ENCODE measurements around the gene CEACAM3. TPM values are rescaled to one million over a fixed set of nuclear protein-coding genes. Genes with fewer than 3 reads are reported as not detected.

The CEACAM3 gene
- total and polyA plus RNA-seq, 2 experiments from 2014 or later: not detected

DNA sequence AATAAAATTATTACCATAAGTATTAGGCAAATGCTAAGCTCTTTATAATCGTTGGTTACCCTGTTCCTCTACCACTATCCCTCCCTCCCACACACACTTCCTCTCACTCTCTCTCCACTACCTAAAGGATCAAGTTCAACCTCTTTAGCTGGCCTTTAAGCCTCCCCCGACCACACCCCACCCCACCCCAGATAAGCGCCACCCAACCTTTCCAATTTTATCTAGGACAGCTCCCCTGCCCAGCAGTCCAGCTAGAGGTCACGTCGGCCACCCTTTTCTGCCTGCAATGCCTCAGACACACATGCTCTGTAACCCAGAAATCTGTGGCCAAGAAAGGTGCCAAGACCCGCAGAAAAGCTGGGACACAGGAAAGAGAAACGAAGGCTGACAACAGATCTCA lies 47.0 kb downstream of the CEACAM3 start:
- H3K27me3 ChIP-seq: peaks cover 3% of the 10 kb centered on the region
- TF ChIP-seq, protein P1, sequence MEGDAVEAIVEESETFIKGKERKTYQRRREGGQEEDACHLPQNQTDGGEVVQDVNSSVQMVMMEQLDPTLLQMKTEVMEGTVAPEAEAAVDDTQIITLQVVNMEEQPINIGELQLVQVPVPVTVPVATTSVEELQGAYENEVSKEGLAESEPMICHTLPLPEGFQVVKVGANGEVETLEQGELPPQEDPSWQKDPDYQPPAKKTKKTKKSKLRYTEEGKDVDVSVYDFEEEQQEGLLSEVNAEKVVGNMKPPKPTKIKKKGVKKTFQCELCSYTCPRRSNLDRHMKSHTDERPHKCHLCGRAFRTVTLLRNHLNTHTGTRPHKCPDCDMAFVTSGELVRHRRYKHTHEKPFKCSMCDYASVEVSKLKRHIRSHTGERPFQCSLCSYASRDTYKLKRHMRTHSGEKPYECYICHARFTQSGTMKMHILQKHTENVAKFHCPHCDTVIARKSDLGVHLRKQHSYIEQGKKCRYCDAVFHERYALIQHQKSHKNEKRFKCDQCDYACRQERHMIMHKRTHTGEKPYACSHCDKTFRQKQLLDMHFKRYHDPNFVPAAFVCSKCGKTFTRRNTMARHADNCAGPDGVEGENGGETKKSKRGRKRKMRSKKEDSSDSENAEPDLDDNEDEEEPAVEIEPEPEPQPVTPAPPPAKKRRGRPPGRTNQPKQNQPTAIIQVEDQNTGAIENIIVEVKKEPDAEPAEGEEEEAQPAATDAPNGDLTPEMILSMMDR (IDR thresholded peaks at IDR 0.05; ENCODE audit: poor library complexity): no peak
- H2AFZ ChIP-seq: no peak overlapping the region
- DNase-seq (ENCODE audit: low spot score): no peak
- H3K27ac ChIP-seq: no peak overlapping the region
- H3K79me2 ChIP-seq: no peaks in the 10 kb centered on the region
- no peaks in the 10 kb centered on the region for H3K4me1 ChIP-seq (ENCODE audit: insufficient read depth)
- no peaks in the 10 kb centered on the region for H4K20me1 ChIP-seq (ENCODE audit: insufficient read depth, poor library complexity, severe bottlenecking)
- no peaks in the 10 kb centered on the region for H3K9me3 ChIP-seq (ENCODE audit: low read depth)
- no peak overlapping the region for H3K4me2 ChIP-seq
- 79% methylated on average over 7 of the region's 7 CpGs for WGBS (ENCODE audit: low lambda C conversion rate, missing lambda C conversion rate)
- H3K9me2 ChIP-seq (replicated peaks; ENCODE audit: insufficient read depth): no peaks in the 10 kb centered on the region
- H3K4me3 ChIP-seq: no peak overlapping the region
- no peaks in the 10 kb centered on the region for H3K36me3 ChIP-seq (replicated peaks; ENCODE audit: insufficient read depth, low read depth)

DNA sequence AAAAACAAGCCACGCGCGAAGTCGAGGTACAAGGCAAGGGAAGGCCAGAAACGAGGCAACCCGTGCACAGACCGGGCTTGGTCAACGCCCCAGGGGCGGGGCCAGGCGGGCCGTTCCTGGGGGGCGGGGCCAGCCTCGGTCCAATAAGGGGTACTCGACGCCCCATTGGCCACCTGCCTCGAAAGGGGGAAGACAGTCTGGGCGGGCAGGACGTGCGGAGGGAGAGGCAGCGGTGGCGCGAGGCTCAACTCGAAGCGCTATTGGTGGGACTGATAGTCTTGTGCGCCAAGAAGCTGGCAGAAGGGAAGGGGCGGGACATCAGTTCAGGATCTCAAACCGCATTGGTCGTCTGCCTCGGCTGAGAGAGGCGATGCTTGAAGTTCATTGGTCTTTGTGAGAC lies 48.2 kb downstream of the CEACAM3 start, which contains the start of gene LYPD4:
LYPD4 (minus strand) TSS at position 83 of the 400 bp plus-strand sequence. CDS start 5,398 bp downstream, outside the sequence.
- H4K20me1 ChIP-seq (ENCODE audit: insufficient read depth, poor library complexity, severe bottlenecking): no peaks in the 10 kb centered on the region
- no peaks in the 10 kb centered on the region for H3K9me3 ChIP-seq (ENCODE audit: low read depth)
- H3K4me2 ChIP-seq: no peak within 1 kb of the TSS
- DNase-seq (ENCODE audit: low spot score): no peak
- 89% methylated on average over 25 of the region's 30 CpGs for WGBS (ENCODE audit: low lambda C conversion rate, missing lambda C conversion rate)
- no peak within 1 kb of the TSS for H3K4me3 ChIP-seq
- no peak within 1 kb of the TSS for H3K27ac ChIP-seq
- H3K9me2 ChIP-seq (replicated peaks; ENCODE audit: insufficient read depth): no peaks in the 10 kb centered on the region
- no peaks in the 10 kb centered on the region for H3K36me3 ChIP-seq (replicated peaks; ENCODE audit: insufficient read depth, low read depth)
- no peaks in the 10 kb centered on the region for H3K27me3 ChIP-seq
- no peaks in the 10 kb centered on the region for H3K79me2 ChIP-seq
- H2AFZ ChIP-seq: no peak within 1 kb of the TSS
- TF ChIP-seq, protein P1 (IDR thresholded peaks at IDR 0.05; ENCODE audit: poor library complexity): no peak
- TF ChIP-seq EZH2 (IDR thresholded peaks at IDR 0.05; ENCODE audit: borderline replicate concordance) (no peak), EZH2phosphoT487 (IDR thresholded peaks at IDR 0.05; ENCODE audit: low read depth, severe bottlenecking, unreplicated experiment) (no peak)
- no peaks in the 10 kb centered on the region for H3K4me1 ChIP-seq (ENCODE audit: insufficient read depth)

DNA sequence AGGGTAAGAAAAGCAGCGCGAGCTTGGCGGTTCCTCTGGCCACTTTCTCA lies 48.4 kb downstream of the CEACAM3 start, which contains the start of gene DMRTC2:
DMRTC2 (plus strand) TSS at position 42 of the 50 bp plus-strand sequence. CDS start 2,387 bp downstream, outside the sequence.
- 97% methylated on average over 3 of the region's 3 CpGs for WGBS (ENCODE audit: low lambda C conversion rate, missing lambda C conversion rate)
- H4K20me1 ChIP-seq (ENCODE audit: insufficient read depth, poor library complexity, severe bottlenecking): no peaks in the 10 kb centered on the region
- H2AFZ ChIP-seq: no peak within 1 kb of the TSS
- DNase-seq (ENCODE audit: low spot score): no peak
- TF ChIP-seq, protein P1 (IDR thresholded peaks at IDR 0.05; ENCODE audit: poor library complexity): no peak
- no peak for TF ChIP-seq EZH2 (IDR thresholded peaks at IDR 0.05; ENCODE audit: borderline replicate concordance)
- no peak for TF ChIP-seq EZH2phosphoT487 (IDR thresholded peaks at IDR 0.05; ENCODE audit: low read depth, severe bottlenecking, unreplicated experiment)
- no peaks in the 10 kb centered on the region for H3K4me1 ChIP-seq (ENCODE audit: insufficient read depth)
- no peak within 1 kb of the TSS for H3K27ac ChIP-seq
- H3K27me3 ChIP-seq: no peaks in the 10 kb centered on the region
- no peaks in the 10 kb centered on the region for H3K79me2 ChIP-seq
- H3K9me3 ChIP-seq (ENCODE audit: low read depth): no peaks in the 10 kb centered on the region
- H3K36me3 ChIP-seq (replicated peaks; ENCODE audit: insufficient read depth, low read depth): no peaks in the 10 kb centered on the region
- no peak within 1 kb of the TSS for H3K4me2 ChIP-seq
- H3K4me3 ChIP-seq: no peak within 1 kb of the TSS
- no peaks in the 10 kb centered on the region for H3K9me2 ChIP-seq (replicated peaks; ENCODE audit: insufficient read depth)

DNA sequence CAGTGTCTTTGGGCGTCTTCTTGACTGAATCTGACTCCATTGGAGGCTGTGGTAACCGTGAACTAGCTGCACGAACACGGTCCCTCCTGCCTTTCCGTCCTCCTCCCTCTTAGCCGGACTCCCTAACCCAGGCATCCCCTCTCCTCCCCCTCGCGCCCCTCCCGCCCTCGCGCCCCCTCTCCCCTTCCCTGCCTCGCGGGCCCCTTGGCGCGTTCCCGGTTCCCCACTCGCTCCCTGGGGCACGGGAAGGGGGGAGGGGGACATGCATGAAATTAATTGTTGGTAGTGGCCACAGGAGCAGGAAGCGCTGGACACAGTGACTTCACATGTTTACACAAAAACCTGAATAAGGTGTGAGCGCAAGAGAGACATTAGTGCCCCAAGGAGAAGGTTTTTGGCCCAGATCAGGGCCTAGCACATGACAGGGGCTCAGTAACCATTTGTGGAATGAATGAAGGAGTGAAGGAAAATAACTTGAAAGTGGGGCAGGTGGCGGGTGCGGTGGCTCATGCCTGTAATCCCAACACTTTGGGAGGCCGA lies 48.7 kb downstream of the CEACAM3 start:
- H3K27ac ChIP-seq: no peak overlapping the region
- H4K20me1 ChIP-seq (ENCODE audit: insufficient read depth, poor library complexity, severe bottlenecking): no peaks in the 10 kb centered on the region
- H3K4me2 ChIP-seq: no peak overlapping the region
- no peaks in the 10 kb centered on the region for H3K36me3 ChIP-seq (replicated peaks; ENCODE audit: insufficient read depth, low read depth)
- no peaks in the 10 kb centered on the region for H3K79me2 ChIP-seq
- 92% methylated on average over 10 of the region's 23 CpGs for WGBS (ENCODE audit: low lambda C conversion rate, missing lambda C conversion rate)
- H3K9me2 ChIP-seq (replicated peaks; ENCODE audit: insufficient read depth): no peaks in the 10 kb centered on the region
- no peak overlapping the region for H3K4me3 ChIP-seq
- TF ChIP-seq, protein P1 (IDR thresholded peaks at IDR 0.05; ENCODE audit: poor library complexity): no peak
- no peak for TF ChIP-seq EZH2 (IDR thresholded peaks at IDR 0.05; ENCODE audit: borderline replicate concordance)
- TF ChIP-seq EZH2phosphoT487 (IDR thresholded peaks at IDR 0.05; ENCODE audit: low read depth, severe bottlenecking, unreplicated experiment): no peak
- no peaks in the 10 kb centered on the region for H3K4me1 ChIP-seq (ENCODE audit: insufficient read depth)
- no peaks in the 10 kb centered on the region for H3K27me3 ChIP-seq
- no peak for DNase-seq (ENCODE audit: low spot score)
- no peak overlapping the region for H2AFZ ChIP-seq
- no peaks in the 10 kb centered on the region for H3K9me3 ChIP-seq (ENCODE audit: low read depth)
